Uterus (tissue), 2 donors: ENCODE results near the gene USP6.
"Not testable (repeated sequence)": the region's sequence is repeated elsewhere in the genome, so short reads cannot be mapped to it uniquely, and the experiment has no call there.

Experiments used
- CTCF ChIP-seq, 4 experiments: fragments of 200-600 bp in 2 of 4; fragments of 450-650 bp in 2 of 4; sonication (generic) in 2 of 4; IDR thresholded peaks; one replicate each; pipeline ENCODE4 v1.5.1; 2016 to 2019; ENCODE audit warnings: antibody characterized with exemption in 4 of 4, mild to moderate bottlenecking in 2 of 4, moderate library complexity in 1 of 4
- POLR2A ChIP-seq, 2 donors: fragments of 450-650 bp; IDR thresholded peaks; one replicate each; pipeline ENCODE4 v1.6.1; 2016; ENCODE audit warnings: antibody characterized with exemption in 2 of 2, mild to moderate bottlenecking in 1 of 2, moderate library complexity in 1 of 2

GRCh38 chr17:5129770-5130169, 13.9 kb downstream of the USP6 start:
- not testable (repeated sequence) for TF ChIP-seq CTCF, POLR2A (IDR thresholded peaks at IDR 0.05)
